H1 (cell line): ENCODE measurements around the gene FCN2. TPM values are rescaled to one million over a fixed set of nuclear protein-coding genes. Genes with fewer than 3 reads are reported as not detected.

Experiments used
- CTCF ChIA-PET: fragments of 300-600 bp; sonication (Branson Sonifier 250); formaldehyde crosslinking; loops from one replicate; lab custom pipeline; 2021; ENCODE audit not compliant: partially characterized antibody; lab: Charles Lee
- POLR2A ChIA-PET: fragments of 300-600 bp; sonication (Branson Sonifier 250); formaldehyde crosslinking; loops from one replicate; lab custom pipeline; 2021; ENCODE audit warnings: inconsistent platforms; ENCODE audit not compliant: partially characterized antibody; lab: Charles Lee
- DNase-seq, 2 experiments: peaks; one replicate each; pipeline versions ENCODE4 v3.0.0 to v3.0.0-alpha.2; 2010 to 2022; ENCODE audit warnings: low spot score in 2 of 2, low read depth in 1 of 2, mixed read lengths in 1 of 2
- FAIRE-seq: peaks from 2 replicates; lab custom pipeline; 2011; peaks lifted over from hg19 to GRCh38; lab: Jason Lieb, UNC
- H2AFZ ChIP-seq: 2 replicates; pipeline ENCODE4 v1.8.1; 2012; ENCODE audit warnings: low read length, inconsistent platforms
- H2AK5ac ChIP-seq: 2 replicates; pipeline ENCODE4 v1.6.1; 2013; ENCODE audit warnings: low read depth, low read length
- H2BK120ac ChIP-seq: replicated peaks from 2 replicates; pipeline ENCODE3; 2013; ENCODE audit warnings: low read depth, low read length, inconsistent platforms
- H2BK12ac ChIP-seq: 2 replicates; pipeline ENCODE4 v1.6.1; 2013; ENCODE audit warnings: low read depth, low read length
- H2BK15ac ChIP-seq: 2 replicates; pipeline ENCODE4 v1.6.1; 2013; ENCODE audit warnings: low read length
- H2BK20ac ChIP-seq: 2 replicates; pipeline ENCODE4 v1.6.1; 2013; ENCODE audit warnings: low read length
- H2BK5ac ChIP-seq: 2 replicates; pipeline ENCODE4 v1.6.1; 2013; ENCODE audit warnings: low read depth, low read length
- H3K14ac ChIP-seq: 2 replicates; pipeline ENCODE4 v1.6.1; 2013; ENCODE audit warnings: inconsistent platforms; ENCODE audit not compliant: insufficient read length
- H3K18ac ChIP-seq: 2 replicates; pipeline ENCODE4 v1.6.1; 2013; ENCODE audit warnings: low read length; ENCODE audit errors: extremely low read depth
- H3K23ac ChIP-seq: 2 replicates; pipeline ENCODE4 v1.6.1; 2013; ENCODE audit warnings: inconsistent platforms; ENCODE audit not compliant: insufficient read length
- H3K23me2 ChIP-seq: 2 replicates; pipeline ENCODE4 v1.6.1; 2013; ENCODE audit warnings: low read depth, low read length
- H3K27ac ChIP-seq: 2 replicates; pipeline ENCODE4 v1.6.1; 2011; ENCODE audit warnings: low read depth, low read length, inconsistent platforms
- H3K27me3 ChIP-seq, 4 experiments: replicated peaks in 1 of 4; 1 replicate in 1 of 4; 2 replicates in 3 of 4; pipeline versions ENCODE4 v1.6.1 to v1.8.1; 2011 to 2013; ENCODE audit warnings: low read length in 3 of 4, mild to moderate bottlenecking in 3 of 4, inconsistent platforms in 2 of 4, mixed read lengths in 2 of 4, moderate library complexity in 1 of 4; ENCODE audit not compliant: control insufficient read depth in 3 of 4, insufficient read depth in 3 of 4; ENCODE audit errors: extremely low read depth in 1 of 4
- H3K36me3 ChIP-seq, 4 experiments: 2 replicates each; pipeline versions ENCODE4 v1.6.1 to v1.8.1; 2011 to 2013; ENCODE audit warnings: mild to moderate bottlenecking in 4 of 4, low read length in 3 of 4, moderate library complexity in 2 of 4, control low read depth in 1 of 4, inconsistent platforms in 1 of 4; ENCODE audit not compliant: insufficient read depth in 4 of 4, control insufficient read depth in 2 of 4
- H3K4ac ChIP-seq: replicated peaks from 2 replicates; pipeline ENCODE3; 2013; ENCODE audit warnings: low read length, low read depth, mixed read lengths, inconsistent platforms; ENCODE audit not compliant: insufficient read length
- H3K4me1 ChIP-seq, 4 experiments: replicated peaks in 1 of 4; 1 replicate in 1 of 4; 2 replicates in 3 of 4; pipeline versions ENCODE4 v1.6.1 to v1.8.1; 2011 to 2013; ENCODE audit warnings: low read length in 3 of 4, inconsistent platforms in 2 of 4, mixed read lengths in 1 of 4; ENCODE audit not compliant: insufficient read depth in 4 of 4, control insufficient read depth in 3 of 4
- H3K4me2 ChIP-seq, 2 experiments: 2 replicates each; pipeline versions ENCODE4 v1.6.1 to v1.8.1; 2011 to 2013; ENCODE audit warnings: low read depth in 2 of 2, low read length in 2 of 2, control low read depth in 1 of 2, inconsistent platforms in 1 of 2, mild to moderate bottlenecking in 1 of 2; ENCODE audit not compliant: insufficient read depth in 1 of 2
- H3K4me3 ChIP-seq, 4 experiments: fragments of 200-600, 300-600 bp in 1 of 4; sonication (generic), shearing (Covaris generic), sonication (Bioruptor Twin) in 1 of 4; 2 replicates each; pipeline versions ENCODE4 v1.5.1 to v1.8.1; 2011 to 2016; ENCODE audit warnings: low read length in 4 of 4, low read depth in 3 of 4, control low read depth in 2 of 4, inconsistent platforms in 2 of 4, mild to moderate bottlenecking in 2 of 4, mixed read lengths in 1 of 4, moderate library complexity in 1 of 4; ENCODE audit not compliant: insufficient read depth in 2 of 4; ENCODE audit errors: extremely low read depth in 1 of 4
- H3K56ac ChIP-seq: replicated peaks from 2 replicates; pipeline ENCODE3; 2013; ENCODE audit warnings: low read depth, mild to moderate bottlenecking, mixed read lengths, low read length, inconsistent platforms; ENCODE audit not compliant: insufficient read length
- H3K79me1 ChIP-seq: 2 replicates; pipeline ENCODE4 v1.6.1; 2013; ENCODE audit warnings: low read depth, low read length, control low read depth
- H3K79me2 ChIP-seq, 2 experiments: 2 replicates each; pipeline versions ENCODE4 v1.6.1 to v1.8.1; 2012 to 2013; ENCODE audit warnings: low read length in 2 of 2, mild to moderate bottlenecking in 2 of 2, inconsistent platforms in 1 of 2; ENCODE audit not compliant: insufficient read depth in 2 of 2, control insufficient read depth in 1 of 2
- H3K9ac ChIP-seq, 4 experiments: replicated peaks in 1 of 4; 1 replicate in 1 of 4; 2 replicates in 3 of 4; pipeline versions ENCODE4 v1.6.1 to v1.8.1; 2011 to 2013; ENCODE audit warnings: low read depth in 3 of 4, low read length in 3 of 4, control low read depth in 2 of 4, mild to moderate bottlenecking in 2 of 4, moderate library complexity in 2 of 4, inconsistent platforms in 1 of 4; ENCODE audit errors: extremely low read depth in 1 of 4
- H3K9me3 ChIP-seq, 2 experiments: 2 replicates each; pipeline versions ENCODE4 v1.6.1 to v1.8.1; 2012 to 2013; ENCODE audit warnings: mild to moderate bottlenecking in 2 of 2, moderate library complexity in 2 of 2, control low read depth in 1 of 2, inconsistent platforms in 1 of 2, low read depth in 1 of 2, low read length in 1 of 2, mixed read lengths in 1 of 2; ENCODE audit not compliant: insufficient read depth in 2 of 2
- H4K20me1 ChIP-seq, 2 experiments: replicated peaks in 1 of 2; 2 replicates each; pipeline versions ENCODE3 to v1.8.1; 2011 to 2013; ENCODE audit warnings: inconsistent platforms in 2 of 2, low read length in 2 of 2, mild to moderate bottlenecking in 1 of 2; ENCODE audit not compliant: insufficient read depth in 2 of 2, control insufficient read depth in 1 of 2
- H4K5ac ChIP-seq: 2 replicates; pipeline ENCODE4 v1.6.1; 2013; ENCODE audit warnings: low read length, low read depth, mixed read lengths, inconsistent platforms; ENCODE audit not compliant: insufficient read length
- H4K8ac ChIP-seq: 2 replicates; pipeline ENCODE4 v1.8.0; 2013; ENCODE audit warnings: mild to moderate bottlenecking, moderate library complexity, low read length, inconsistent platforms; ENCODE audit not compliant: insufficient read depth; ENCODE audit errors: extremely low read depth
- H4K91ac ChIP-seq: replicated peaks from 2 replicates; pipeline ENCODE3; 2013; ENCODE audit warnings: low read length, mixed read lengths, inconsistent platforms; ENCODE audit not compliant: insufficient read length
- BCL11A ChIP-seq, 2 experiments: IDR thresholded peaks; one replicate each; pipeline ENCODE4 v1.6.1; 2011; ENCODE audit warnings: low read depth in 2 of 2, low read length in 2 of 2, mild to moderate bottlenecking in 2 of 2
- SIX5 ChIP-seq: IDR thresholded peaks from 2 replicates; pipeline ENCODE4 v1.6.1; 2011; ENCODE audit warnings: mild to moderate bottlenecking, low read depth, low read length
- SP2 ChIP-seq: IDR thresholded peaks from 2 replicates; pipeline ENCODE4 v1.6.1; 2012; ENCODE audit warnings: mild to moderate bottlenecking, low read length, inconsistent platforms
- SP4 ChIP-seq: IDR thresholded peaks from 2 replicates; pipeline ENCODE4 v1.6.1; 2012; ENCODE audit warnings: low read length, inconsistent platforms
- WGBS, 2 experiments: shearing (Covaris generic) in 1 of 2; methylation state at CpG; one replicate each; pipeline versions ENCODE4 v1.1.6 to v1.1.7; 2013 to 2015; ENCODE audit warnings: low lambda C conversion rate in 2 of 2, mixed read lengths in 2 of 2, inconsistent platforms in 1 of 2, low coverage in 1 of 2, missing lambda C conversion rate in 1 of 2; ENCODE audit not compliant: insufficient replicate concordance in 2 of 2, insufficient coverage in 1 of 2, insufficient read length in 1 of 2; ENCODE audit errors: extremely low coverage in 1 of 2, missing lambda C conversion rate in 1 of 2; 5-methylcytosine and 5-hydroxymethylcytosine counted together
- polyA plus RNA-seq, 7 experiments: library from polyadenylated mRNA; depleted of rRNA in 3 of 7; stranded (reverse) in 5 of 7; unstranded in 2 of 7; fragments of >200 nt in 5 of 7; fragments of 200-250 nt in 2 of 7; gene quantifications; 1 replicate in 5 of 7; 2 replicates in 1 of 7; 4 replicates in 1 of 7; pipeline versions ENCODE4 v1.2.1 to v1.2.3, GENCODE V29; 2011 to 2013; ENCODE audit warnings: missing spikeins in 2 of 7, mixed read lengths in 2 of 7
- total RNA-seq: library from RNA; stranded (reverse); fragmentation: NEBNext Ultra II Directional; extraction: Animal tissue kit (Norgen Biotek cat#: 25700); gene quantifications from 2 replicates; pipeline ENCODE4 v1.2.1, GENCODE V29; 2021
- TF ChIP-seq, protein P1 (sequence below): IDR thresholded peaks from 2 replicates; pipeline ENCODE4 v1.6.1; 2011; ENCODE audit warnings: low read depth, mild to moderate bottlenecking, low read length; ENCODE audit not compliant: insufficient read depth

FCN2 gene
- total and polyA plus RNA-seq, 2 of the 8 experiments (the other 6 are each of a cell fraction or from before 2014, with no cell fraction given) = not detected

- Histone ChIP-seq H3K23ac (no peak overlapping the region), H4K5ac (no peak overlapping the region), H2BK12ac (no peak overlapping the region), H3K36me3 (no peaks in the 10 kb centered on the region), H4K91ac (no peak overlapping the region), H3K14ac (no peak overlapping the region), H2BK20ac (no peak overlapping the region), H2BK5ac (no peak overlapping the region), H3K9ac (no peak overlapping the region), H4K20me1 (no peaks in the 10 kb centered on the region), H3K4me2 (no peak overlapping the region), H3K56ac (no peak overlapping the region), H3K4me1 (no peaks in the 10 kb centered on the region; a peak in 1 of 7 replicates), H2AK5ac (no peak overlapping the region), H2AFZ (no peak overlapping the region), H3K79me2 (no peaks in the 10 kb centered on the region), H3K79me1 (no peaks in the 10 kb centered on the region), H3K27me3 (no peaks in the 10 kb centered on the region), H2BK15ac (no peak overlapping the region), H2BK120ac (no peak overlapping the region), H3K4ac (no peak overlapping the region), H4K8ac (no peak overlapping the region), H3K4me3 (no peak overlapping the region), H3K23me2 (no peaks in the 10 kb centered on the region), H3K9me3 (no peaks in the 10 kb centered on the region), H3K18ac (no peak overlapping the region), H3K27ac (no peak overlapping the region)
- no peak for FAIRE-seq
- WGBS, 2 experiments = 82% methylated on average over 7 of the region's 7 CpGs; no CpG with 5 or more reads in 1 of the 2 experiments
- no peak for DNase-seq
- POLR2A ChIA-PET = no interaction called here
- CTCF ChIA-PET = no interaction called here
- TF ChIP-seq SP4 (no peak), BCL11A (IDR thresholded peaks at IDR 0.05; ENCODE audit: low read depth in 2 of 2, low read length in 2 of 2) (no peak), SP2 (no peak), SIX5 (no peak)
- TF ChIP-seq, protein P1, sequence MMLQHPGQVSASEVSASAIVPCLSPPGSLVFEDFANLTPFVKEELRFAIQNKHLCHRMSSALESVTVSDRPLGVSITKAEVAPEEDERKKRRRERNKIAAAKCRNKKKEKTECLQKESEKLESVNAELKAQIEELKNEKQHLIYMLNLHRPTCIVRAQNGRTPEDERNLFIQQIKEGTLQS = no peak
These were observed 33.9 kb downstream of the FCN2 start for GRCh38 chr9:134914501-134914834.
